Measurements from ENCODE around the gene TFB1M. TPM values are rescaled to one million over a fixed set of nuclear protein-coding genes. Genes with fewer than 3 reads are reported as not detected.

TFB1M gene
- total and polyA plus RNA-seq, 9 of the 15 experiments (the other 6 are each of a cell fraction or from before 2014, with no cell fraction given) = 34.6 to 145 (median 40.4) TPM

- no peak for TF ChIP-seq ILK (tag; IDR thresholded peaks at IDR 0.05; ENCODE audit: borderline replicate concordance, low read depth)
- TF ChIP-seq ZNF707 (CRISPR knock-in tag; conservative IDR thresholded peaks at IDR 0.05) = no peak
- TF ChIP-seq ZNF780A (CRISPR knock-in tag; IDR thresholded peaks at IDR 0.05) = no peak
- TF ChIP-seq U2AF1 (optimal IDR thresholded peaks at IDR 0.05; ENCODE audit: low read depth, low read length) = no peak
- no peak for TF ChIP-seq ARID4B (CRISPR knock-in tag; IDR thresholded peaks at IDR 0.05)
- no peak for TF ChIP-seq ZNF277 (CRISPR knock-in tag; IDR thresholded peaks at IDR 0.05; ENCODE audit: borderline replicate concordance)
- TF ChIP-seq DMBX1 (CRISPR knock-in tag; IDR thresholded peaks at IDR 0.05; ENCODE audit: borderline replicate concordance) = no peak
- TF ChIP-seq YY1 (IDR thresholded peaks at IDR 0.05; ENCODE audit: borderline replicate concordance in 1 of 3, control insufficient read depth in 1 of 3, extremely low read depth in 1 of 3, insufficient read depth in 3 of 3, insufficient read length in 1 of 3, insufficient replicate concordance in 2 of 3, low read depth in 1 of 3, low read length in 2 of 3) = no peak
- no peak for TF ChIP-seq TRIM28 (IDR thresholded peaks at IDR 0.05)
- TF ChIP-seq ZNF511 (CRISPR knock-in tag; IDR thresholded peaks at IDR 0.05) = no peak
Measured at GRCh38 chr6:155241966-155242365, 72.3 kb downstream of the TFB1M start (continued).
